H1 (cell line): ENCODE measurements around the gene ANGPTL4. TPM values are rescaled to one million over a fixed set of nuclear protein-coding genes. Genes with fewer than 3 reads are reported as not detected.

Experiments
- BRCA1 ChIP-seq: IDR thresholded peaks from 2 replicates; pipeline ENCODE4 v1.6.1; 2012; ENCODE audit warnings: low read depth, low read length, improper control_type of control experiment
- CBX8 ChIP-seq: fragments of 300-800, 300-1000 bp; sonication (generic); IDR thresholded peaks from 2 replicates; pipeline ENCODE4 v1.7.1; 2016; ENCODE audit warnings: low read depth, low read length, borderline replicate concordance
- CEBPB ChIP-seq: IDR thresholded peaks from 2 replicates; pipeline ENCODE4 v1.6.1; 2012; ENCODE audit warnings: low read depth, low read length
- EGR1 ChIP-seq: IDR thresholded peaks from 2 replicates; pipeline ENCODE4 v1.6.1; 2011; ENCODE audit warnings: low read depth, low read length, borderline replicate concordance
- GTF2F1 ChIP-seq: IDR thresholded peaks from 2 replicates; pipeline ENCODE4 v1.6.1; 2012; ENCODE audit warnings: low read depth, low read length, improper control_type of control experiment, borderline replicate concordance
- HDAC2 ChIP-seq, 2 experiments: fragments of 300-600 bp in 1 of 2; sonication (generic) in 1 of 2; IDR thresholded peaks; 2 replicates each; pipeline ENCODE4 v1.6.1; 2011 to 2012; ENCODE audit warnings: low read depth in 2 of 2, low read length in 2 of 2, mild to moderate bottlenecking in 2 of 2, moderate library complexity in 2 of 2, borderline replicate concordance in 1 of 2, inconsistent platforms in 1 of 2
- KDM1A ChIP-seq: fragments of 200-600, 300-600 bp; sonication (generic); IDR thresholded peaks from 2 replicates; pipeline ENCODE4 v1.7.1; 2016; ENCODE audit warnings: mild to moderate bottlenecking, low read length, borderline replicate concordance
- KDM5A ChIP-seq: fragments of 200-600 bp; IDR thresholded peaks from 2 replicates; pipeline ENCODE4 v1.7.1; 2012; ENCODE audit warnings: mild to moderate bottlenecking, low read length, inconsistent platforms, mixed read lengths
- POLR2A ChIP-seq, 2 experiments: IDR thresholded peaks; 1 replicate in 1 of 2; 2 replicates in 1 of 2; pipeline ENCODE4 v1.6.1; 2011; ENCODE audit warnings: low read depth in 2 of 2, low read length in 2 of 2, mild to moderate bottlenecking in 2 of 2; ENCODE audit errors: control extremely low read depth in 1 of 2
- RBBP5 ChIP-seq: IDR thresholded peaks from 2 replicates; pipeline ENCODE4 v1.7.1; 2012; ENCODE audit warnings: low read depth, mild to moderate bottlenecking, inconsistent platforms, low read length, moderate library complexity, borderline replicate concordance
- RFX5 ChIP-seq: IDR thresholded peaks from 2 replicates; pipeline ENCODE4 v1.6.1; 2011; ENCODE audit warnings: low read depth, low read length, improper control_type of control experiment, borderline replicate concordance
- SAP30 ChIP-seq: fragments of 300-600 bp; sonication (generic); IDR thresholded peaks from 2 replicates; pipeline ENCODE4 v1.7.1; 2012; ENCODE audit warnings: low read length, moderate library complexity, mild to moderate bottlenecking, inconsistent platforms; ENCODE audit not compliant: insufficient read depth, insufficient replicate concordance
- SIRT6 ChIP-seq: IDR thresholded peaks from one replicate; pipeline ENCODE4 v1.7.1; 2012; ENCODE audit warnings: low read length, inconsistent platforms
- SP2 ChIP-seq: IDR thresholded peaks from 2 replicates; pipeline ENCODE4 v1.6.1; 2012; ENCODE audit warnings: mild to moderate bottlenecking, low read length, inconsistent platforms
- SUZ12 ChIP-seq: fragments of 200-600 bp; sonication (generic); IDR thresholded peaks from 2 replicates; pipeline ENCODE4 v1.6.1; 2012; ENCODE audit warnings: mild to moderate bottlenecking, inconsistent platforms, low read length, moderate library complexity, mixed read lengths
- TAF1 ChIP-seq: IDR thresholded peaks from 2 replicates; pipeline ENCODE4 v1.6.1; 2011; ENCODE audit warnings: mild to moderate bottlenecking, low read depth, low read length
- ZNF274 ChIP-seq: IDR thresholded peaks from 2 replicates; pipeline ENCODE4 v1.7.0; 2012; ENCODE audit warnings: low read length, borderline replicate concordance; ENCODE audit errors: extremely low read depth
- polyA plus RNA-seq, 7 experiments: library from polyadenylated mRNA; depleted of rRNA in 3 of 7; stranded (reverse) in 5 of 7; unstranded in 2 of 7; fragments of >200 nt in 5 of 7; fragments of 200-250 nt in 2 of 7; gene quantifications; 1 replicate in 5 of 7; 2 replicates in 1 of 7; 4 replicates in 1 of 7; pipeline versions ENCODE4 v1.2.1 to v1.2.3, GENCODE V29; 2011 to 2013; ENCODE audit warnings: missing spikeins in 2 of 7, mixed read lengths in 2 of 7
- total RNA-seq: library from RNA; stranded (reverse); fragmentation: NEBNext Ultra II Directional; extraction: Animal tissue kit (Norgen Biotek cat#: 25700); gene quantifications from 2 replicates; pipeline ENCODE4 v1.2.1, GENCODE V29; 2021
- TF ChIP-seq, protein P1 (sequence below): IDR thresholded peaks from 2 replicates; pipeline ENCODE4 v1.6.1; 2011; ENCODE audit warnings: low read depth, mild to moderate bottlenecking, low read length; ENCODE audit not compliant: insufficient read depth
- TF ChIP-seq, protein P2 (sequence below): IDR thresholded peaks from 2 replicates; pipeline ENCODE4 v1.6.1; 2011; ENCODE audit warnings: low read length, improper control_type of control experiment
- TF ChIP-seq, protein P3 (sequence below), 3 experiments: IDR thresholded peaks; 1 replicate in 2 of 3; 2 replicates in 1 of 3; pipeline versions ENCODE4 v1.5.1 to v1.6.1; 2011; ENCODE audit warnings: low read length in 3 of 3, mild to moderate bottlenecking in 3 of 3, inconsistent platforms in 2 of 3, low read depth in 1 of 3, moderate library complexity in 1 of 3; ENCODE audit not compliant: insufficient read depth in 1 of 3; ENCODE audit errors: control extremely low read depth in 1 of 3

ANGPTL4 gene
- total and polyA plus RNA-seq, 2 of the 8 experiments (the other 6 are each of a cell fraction or from before 2014, with no cell fraction given) = 2.3 to 6.5 TPM

DNA sequence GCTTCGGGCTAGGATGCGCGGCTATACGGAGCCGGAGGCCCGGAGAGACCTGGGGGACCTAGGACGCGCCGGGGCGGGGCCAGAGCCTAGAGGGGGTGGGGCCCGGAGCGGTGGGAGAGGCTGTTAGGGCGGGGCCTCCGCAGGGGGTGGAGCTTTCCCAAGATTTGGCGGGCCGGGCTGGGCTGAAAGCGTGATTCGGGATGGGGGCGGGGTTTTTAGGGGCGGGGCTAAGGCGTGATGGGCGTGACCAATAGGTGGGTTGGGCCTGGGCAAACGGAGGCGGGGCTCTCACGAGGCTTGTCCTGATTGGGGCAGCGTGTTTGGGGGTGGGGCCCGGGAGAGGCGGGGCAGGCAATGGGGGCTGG is 26.6 kb downstream of the ANGPTL4 start (continued):
- TF ChIP-seq TAF1 (no peak), SAP30 (no peak), CEBPB (no peak), SUZ12 (no peak), ZNF274 (no peak), RBBP5 (no peak), GTF2F1 (no peak), CBX8 (no peak), KDM5A (no peak), POLR2A (IDR thresholded peaks at IDR 0.05; ENCODE audit: control extremely low read depth in 1 of 2, low read depth in 2 of 2, low read length in 2 of 2) (peak; percentile 13 to 62; a peak in 2 of 3 replicates), SP2 (no peak), BRCA1 (no peak), RFX5 (no peak), EGR1 (no peak), SIRT6 (no peak), KDM1A (no peak), HDAC2 (IDR thresholded peaks at IDR 0.05; ENCODE audit: borderline replicate concordance in 1 of 2, low read depth in 2 of 2, low read length in 2 of 2) (no peak)
- TF ChIP-seq, protein P1, sequence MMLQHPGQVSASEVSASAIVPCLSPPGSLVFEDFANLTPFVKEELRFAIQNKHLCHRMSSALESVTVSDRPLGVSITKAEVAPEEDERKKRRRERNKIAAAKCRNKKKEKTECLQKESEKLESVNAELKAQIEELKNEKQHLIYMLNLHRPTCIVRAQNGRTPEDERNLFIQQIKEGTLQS = no peak
- TF ChIP-seq, protein P2, sequence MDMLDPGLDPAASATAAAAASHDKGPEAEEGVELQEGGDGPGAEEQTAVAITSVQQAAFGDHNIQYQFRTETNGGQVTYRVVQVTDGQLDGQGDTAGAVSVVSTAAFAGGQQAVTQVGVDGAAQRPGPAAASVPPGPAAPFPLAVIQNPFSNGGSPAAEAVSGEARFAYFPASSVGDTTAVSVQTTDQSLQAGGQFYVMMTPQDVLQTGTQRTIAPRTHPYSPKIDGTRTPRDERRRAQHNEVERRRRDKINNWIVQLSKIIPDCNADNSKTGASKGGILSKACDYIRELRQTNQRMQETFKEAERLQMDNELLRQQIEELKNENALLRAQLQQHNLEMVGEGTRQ = no peak
- TF ChIP-seq, protein P3, sequence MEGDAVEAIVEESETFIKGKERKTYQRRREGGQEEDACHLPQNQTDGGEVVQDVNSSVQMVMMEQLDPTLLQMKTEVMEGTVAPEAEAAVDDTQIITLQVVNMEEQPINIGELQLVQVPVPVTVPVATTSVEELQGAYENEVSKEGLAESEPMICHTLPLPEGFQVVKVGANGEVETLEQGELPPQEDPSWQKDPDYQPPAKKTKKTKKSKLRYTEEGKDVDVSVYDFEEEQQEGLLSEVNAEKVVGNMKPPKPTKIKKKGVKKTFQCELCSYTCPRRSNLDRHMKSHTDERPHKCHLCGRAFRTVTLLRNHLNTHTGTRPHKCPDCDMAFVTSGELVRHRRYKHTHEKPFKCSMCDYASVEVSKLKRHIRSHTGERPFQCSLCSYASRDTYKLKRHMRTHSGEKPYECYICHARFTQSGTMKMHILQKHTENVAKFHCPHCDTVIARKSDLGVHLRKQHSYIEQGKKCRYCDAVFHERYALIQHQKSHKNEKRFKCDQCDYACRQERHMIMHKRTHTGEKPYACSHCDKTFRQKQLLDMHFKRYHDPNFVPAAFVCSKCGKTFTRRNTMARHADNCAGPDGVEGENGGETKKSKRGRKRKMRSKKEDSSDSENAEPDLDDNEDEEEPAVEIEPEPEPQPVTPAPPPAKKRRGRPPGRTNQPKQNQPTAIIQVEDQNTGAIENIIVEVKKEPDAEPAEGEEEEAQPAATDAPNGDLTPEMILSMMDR (IDR thresholded peaks at IDR 0.05; ENCODE audit: control extremely low read depth in 1 of 3, insufficient read depth in 1 of 3, low read depth in 1 of 3, low read length in 3 of 3) = no peak
